Vagina (tissue), 2 donors: ENCODE results near the gene GLA.

ENCODE experiments used
- POLR2A ChIP-seq, 2 donors: fragments of 450-650 bp; IDR thresholded peaks; one replicate each; pipeline ENCODE4 v1.6.1; 2017; ENCODE audit warnings: antibody characterized with exemption in 2 of 2, mild to moderate bottlenecking in 2 of 2, moderate library complexity in 2 of 2
- POLR2AphosphoS5 ChIP-seq, 2 donors: sonication (generic); formaldehyde crosslinking; IDR thresholded peaks; one replicate each; pipeline ENCODE4 v1.9.0; 2017; ENCODE audit warnings: antibody characterized with exemption in 2 of 2, mild to moderate bottlenecking in 2 of 2, low read depth in 1 of 2; ENCODE audit not compliant: insufficient read depth in 1 of 2
- TF ChIP-seq, protein P1 (sequence below), 3 experiments: fragments of 450-650 bp in 2 of 3; fragments of 200-600 bp in 1 of 3; sonication (generic) in 1 of 3; IDR thresholded peaks; one replicate each; pipeline ENCODE4 v1.5.1; 2017 to 2019; ENCODE audit warnings: antibody characterized with exemption in 3 of 3, mild to moderate bottlenecking in 2 of 3, moderate library complexity in 2 of 3

DNA sequence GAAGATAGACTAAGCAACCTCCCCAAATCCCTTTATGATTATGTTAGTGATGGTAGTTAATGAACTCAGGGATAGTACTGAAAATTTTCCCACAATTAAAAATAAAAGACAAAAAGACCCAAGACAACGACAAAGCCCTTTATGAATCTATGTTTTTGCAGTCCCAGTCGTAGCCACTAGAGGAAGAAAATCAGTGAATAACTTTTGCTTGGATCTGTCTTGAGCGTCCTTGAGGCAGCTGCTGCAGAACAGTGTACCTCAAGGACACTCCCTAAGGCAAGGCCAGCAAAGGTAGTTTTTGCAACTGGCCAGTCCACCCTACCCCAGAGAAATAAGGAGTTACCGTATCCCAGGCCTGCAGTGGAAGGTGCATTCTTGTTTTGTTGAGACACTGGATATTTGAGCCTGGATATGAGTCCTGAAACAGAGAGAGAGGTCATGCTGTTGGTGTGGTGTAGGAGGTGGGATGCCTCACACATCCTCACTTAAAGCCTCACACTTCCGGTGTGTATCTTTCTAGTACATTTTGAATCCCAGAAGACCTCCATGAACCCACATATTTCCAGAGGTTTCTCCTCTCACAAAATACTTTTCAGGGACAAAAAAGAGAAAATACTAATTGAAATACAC, 50.4 kb downstream of the GLA start:
- no peak for TF ChIP-seq POLR2A (IDR thresholded peaks at IDR 0.05)
- TF ChIP-seq, protein P1, sequence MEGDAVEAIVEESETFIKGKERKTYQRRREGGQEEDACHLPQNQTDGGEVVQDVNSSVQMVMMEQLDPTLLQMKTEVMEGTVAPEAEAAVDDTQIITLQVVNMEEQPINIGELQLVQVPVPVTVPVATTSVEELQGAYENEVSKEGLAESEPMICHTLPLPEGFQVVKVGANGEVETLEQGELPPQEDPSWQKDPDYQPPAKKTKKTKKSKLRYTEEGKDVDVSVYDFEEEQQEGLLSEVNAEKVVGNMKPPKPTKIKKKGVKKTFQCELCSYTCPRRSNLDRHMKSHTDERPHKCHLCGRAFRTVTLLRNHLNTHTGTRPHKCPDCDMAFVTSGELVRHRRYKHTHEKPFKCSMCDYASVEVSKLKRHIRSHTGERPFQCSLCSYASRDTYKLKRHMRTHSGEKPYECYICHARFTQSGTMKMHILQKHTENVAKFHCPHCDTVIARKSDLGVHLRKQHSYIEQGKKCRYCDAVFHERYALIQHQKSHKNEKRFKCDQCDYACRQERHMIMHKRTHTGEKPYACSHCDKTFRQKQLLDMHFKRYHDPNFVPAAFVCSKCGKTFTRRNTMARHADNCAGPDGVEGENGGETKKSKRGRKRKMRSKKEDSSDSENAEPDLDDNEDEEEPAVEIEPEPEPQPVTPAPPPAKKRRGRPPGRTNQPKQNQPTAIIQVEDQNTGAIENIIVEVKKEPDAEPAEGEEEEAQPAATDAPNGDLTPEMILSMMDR (IDR thresholded peaks at IDR 0.05) = no peak
- no peak for TF ChIP-seq POLR2AphosphoS5 (IDR thresholded peaks at IDR 0.05; ENCODE audit: insufficient read depth in 1 of 2, low read depth in 1 of 2)
